Smooth muscle cell of the pulmonary artery (primary cell): Measurements from ENCODE around the gene STAP2. TPM values are rescaled to one million over a fixed set of nuclear protein-coding genes. Genes with fewer than 3 reads are reported as not detected.

ENCODE experiments used
- total RNA-seq: library from RNA; depleted of rRNA; stranded (reverse); fragments of >200 nt; gene quantifications from 2 replicates; pipeline ENCODE4 v1.2.3, GENCODE V29; 2014

The STAP2 gene, protein sequence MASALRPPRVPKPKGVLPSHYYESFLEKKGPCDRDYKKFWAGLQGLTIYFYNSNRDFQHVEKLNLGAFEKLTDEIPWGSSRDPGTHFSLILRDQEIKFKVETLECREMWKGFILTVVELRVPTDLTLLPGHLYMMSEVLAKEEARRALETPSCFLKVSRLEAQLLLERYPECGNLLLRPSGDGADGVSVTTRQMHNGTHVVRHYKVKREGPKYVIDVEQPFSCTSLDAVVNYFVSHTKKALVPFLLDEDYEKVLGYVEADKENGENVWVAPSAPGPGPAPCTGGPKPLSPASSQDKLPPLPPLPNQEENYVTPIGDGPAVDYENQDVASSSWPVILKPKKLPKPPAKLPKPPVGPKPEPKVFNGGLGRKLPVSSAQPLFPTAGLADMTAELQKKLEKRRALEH
- 0.73 and 2.2 TPM in 2 replicates for total RNA-seq

GRCh38 chr19:4338441-4339355 lies at the start of gene STAP2:
TSS of gene STAP2 (minus strand) at chr19:4338827. CDS start at chr19:4338753, 74 bp downstream.

DNA sequence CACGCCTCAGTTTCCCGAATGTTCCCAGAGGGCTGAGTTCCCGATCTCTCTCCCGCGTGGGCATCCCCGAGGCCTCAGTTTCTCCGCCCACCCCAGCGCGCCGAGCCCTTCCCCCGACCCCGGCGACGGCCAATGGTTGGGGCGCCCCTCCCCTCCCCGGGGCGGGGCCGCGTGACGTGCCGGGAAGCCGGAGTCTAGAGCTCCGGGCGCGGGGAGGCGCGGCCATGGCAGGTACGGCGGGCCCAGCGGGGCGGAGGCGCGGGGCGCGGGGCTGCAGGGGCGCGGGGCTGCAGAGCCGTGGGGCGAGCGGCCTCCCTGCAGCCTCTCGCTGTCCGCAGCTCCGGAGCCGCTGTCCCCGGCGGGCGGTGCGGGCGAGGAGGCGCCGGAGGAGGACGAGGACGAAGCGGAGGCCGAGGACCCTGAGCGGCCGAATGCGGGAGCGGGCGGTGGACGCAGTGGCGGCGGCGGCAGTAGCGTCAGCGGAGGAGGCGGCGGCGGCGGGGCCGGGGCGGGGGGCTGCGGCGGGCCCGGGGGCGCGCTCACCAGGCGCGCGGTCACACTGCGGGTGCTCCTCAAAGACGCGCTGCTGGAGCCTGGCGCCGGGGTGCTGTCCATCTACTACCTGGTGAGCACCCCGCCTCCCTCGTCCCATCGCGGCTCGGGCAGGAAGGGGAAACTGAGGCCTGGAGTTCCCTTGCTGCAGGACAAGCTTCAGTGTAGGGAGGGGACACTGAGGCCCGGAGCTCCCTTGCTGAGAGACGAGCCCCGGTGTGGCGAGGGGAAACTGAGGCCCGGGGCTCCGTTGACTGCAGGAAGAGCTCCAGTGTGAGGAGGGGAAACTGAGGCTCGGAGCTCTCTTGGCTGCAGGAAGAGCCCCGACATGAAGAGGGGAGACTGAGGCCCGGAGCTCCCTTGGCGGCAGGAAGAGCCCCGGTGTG lies 5.0 kb upstream of the STAP2 start, which contains the start of gene MPND:
Gene MPND, plus strand, starts transcription at position 193 of the 938 bp plus-strand sequence. Its CDS starts 32 bp downstream, at position 225.

GRCh38 chr19:4304538-4305256 lies 33.9 kb downstream of the STAP2 start, which contains the start of gene FSD1:
TSS of gene FSD1 (plus strand) at chr19:4304598. CDS start at chr19:4304747, 149 bp downstream.

GRCh38 chr19:4302243-4302640 lies 36.4 kb downstream of the STAP2 start, which contains the start of gene TMIGD2:
TSS of gene TMIGD2 (minus strand) at chr19:4302389. CDS start at chr19:4302385, 4 bp downstream.

DNA sequence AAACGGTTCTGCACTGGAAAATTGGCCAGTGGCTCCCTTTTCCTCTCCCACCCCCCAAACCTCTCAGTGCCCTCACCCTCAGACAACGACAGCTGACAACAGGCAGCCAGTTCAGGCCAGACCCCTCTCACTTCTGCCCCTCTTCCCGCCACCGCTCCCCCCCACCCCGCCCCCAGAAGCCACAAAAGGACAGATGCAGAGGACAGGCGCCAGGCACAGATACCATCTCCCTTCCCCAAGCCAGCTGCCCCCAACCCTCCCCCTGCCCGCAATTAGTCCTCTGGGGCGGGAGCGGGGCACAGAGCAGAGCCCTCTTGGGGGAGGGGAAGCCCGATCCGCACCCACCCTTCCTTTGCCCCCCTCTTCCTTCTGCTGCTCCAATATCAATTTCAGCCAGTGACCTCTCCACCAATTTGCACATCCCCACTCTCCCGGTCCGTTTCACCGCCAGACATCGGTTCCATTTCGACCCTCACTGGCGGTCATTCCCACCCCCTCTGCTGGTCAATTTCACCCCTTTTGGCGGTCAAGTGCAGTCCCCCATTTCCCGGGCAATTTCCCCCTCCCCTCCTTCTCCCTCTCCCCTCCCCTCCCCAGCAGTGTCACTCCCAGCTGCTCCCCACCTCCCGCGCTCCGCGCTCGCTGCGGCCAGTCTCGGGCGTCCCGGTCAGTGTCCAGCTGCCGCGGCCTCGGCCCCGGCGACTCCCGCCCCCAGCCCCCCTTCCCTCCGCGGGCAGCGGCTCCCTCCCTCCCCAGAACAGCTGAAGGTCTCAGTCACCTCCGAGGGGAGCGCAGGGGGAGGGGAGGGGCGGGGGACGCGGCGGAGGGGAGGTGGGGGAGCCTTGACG lies 60.0 kb downstream of the STAP2 start, which contains the start of gene SHD:
Gene SHD, plus strand, starts transcription at position 848 of the 848 bp plus-strand sequence. CDS start 798 bp downstream, outside the sequence.

Other genes starting within 250 kb of the STAP2 start
- 128 and 137 TPM in 2 replicates for gene MAP2K2, start 214.7 kb downstream of the STAP2 start, total RNA-seq
- not detected in 2 replicates for gene CREB3L3, start 185.2 kb downstream of the STAP2 start, total RNA-seq
- gene SIRT6, start 156.3 kb downstream of the STAP2 start, total RNA-seq: 13.4 and 13.8 TPM in 2 replicates
- gene ANKRD24, start 156.1 kb downstream of the STAP2 start, total RNA-seq: 2.1 and 2.5 TPM in 2 replicates
- 0.10 TPM in 1 of 2 replicates, not detected in the other for gene EBI3, start 109.3 kb downstream of the STAP2 start, total RNA-seq
- 9.7 and 12.1 TPM in 2 replicates for gene YJU2, start 91.7 kb downstream of the STAP2 start, total RNA-seq
- gene SHD, start 59.6 kb downstream of the STAP2 start, total RNA-seq: not detected in 2 replicates
- not detected in 2 replicates for gene TMIGD2, start 36.4 kb downstream of the STAP2 start, total RNA-seq
- 7.8 and 10.4 TPM in 2 replicates for gene FSD1, start 34.2 kb downstream of the STAP2 start, total RNA-seq
- gene MPND, start 4.7 kb upstream of the STAP2 start, total RNA-seq: 3.9 and 6.9 TPM in 2 replicates
- 40.9 and 45.2 TPM in 2 replicates for gene SH3GL1, start 61.7 kb upstream of the STAP2 start, total RNA-seq
- 6.6 and 6.8 TPM in 2 replicates for gene CHAF1A, start 63.8 kb upstream of the STAP2 start, total RNA-seq
- gene UBXN6, start 119.0 kb upstream of the STAP2 start, total RNA-seq: 88.3 and 94.6 TPM in 2 replicates
- 34.7 and 38.0 TPM in 2 replicates for gene HDGFL2, start 133.5 kb upstream of the STAP2 start, total RNA-seq
- gene PLIN4, start 179.7 kb upstream of the STAP2 start, total RNA-seq: 0.26 and 2.9 TPM in 2 replicates
- not detected in 2 replicates for gene PLIN5, start 196.4 kb upstream of the STAP2 start, total RNA-seq
- not detected in 2 replicates for gene LRG1, start 201.2 kb upstream of the STAP2 start, total RNA-seq
- gene SEMA6B, start 220.9 kb upstream of the STAP2 start, total RNA-seq: 0.20 TPM in 2 replicates